22Rv1 (cell line): ENCODE data around the gene ETFB.

Source experiments
- ZFX ChIP-seq: fragments of 450-650 bp; IDR thresholded peaks from 2 replicates; pipeline ENCODE4 v1.6.1; 2017; ENCODE audit warnings: antibody characterized with exemption, borderline replicate concordance
- TF ChIP-seq, protein P1 (sequence below): fragments of 450-650 bp; IDR thresholded peaks from 2 replicates; pipeline ENCODE4 v1.5.1; 2017; ENCODE audit warnings: mild to moderate bottlenecking

- TF ChIP-seq, protein P1, sequence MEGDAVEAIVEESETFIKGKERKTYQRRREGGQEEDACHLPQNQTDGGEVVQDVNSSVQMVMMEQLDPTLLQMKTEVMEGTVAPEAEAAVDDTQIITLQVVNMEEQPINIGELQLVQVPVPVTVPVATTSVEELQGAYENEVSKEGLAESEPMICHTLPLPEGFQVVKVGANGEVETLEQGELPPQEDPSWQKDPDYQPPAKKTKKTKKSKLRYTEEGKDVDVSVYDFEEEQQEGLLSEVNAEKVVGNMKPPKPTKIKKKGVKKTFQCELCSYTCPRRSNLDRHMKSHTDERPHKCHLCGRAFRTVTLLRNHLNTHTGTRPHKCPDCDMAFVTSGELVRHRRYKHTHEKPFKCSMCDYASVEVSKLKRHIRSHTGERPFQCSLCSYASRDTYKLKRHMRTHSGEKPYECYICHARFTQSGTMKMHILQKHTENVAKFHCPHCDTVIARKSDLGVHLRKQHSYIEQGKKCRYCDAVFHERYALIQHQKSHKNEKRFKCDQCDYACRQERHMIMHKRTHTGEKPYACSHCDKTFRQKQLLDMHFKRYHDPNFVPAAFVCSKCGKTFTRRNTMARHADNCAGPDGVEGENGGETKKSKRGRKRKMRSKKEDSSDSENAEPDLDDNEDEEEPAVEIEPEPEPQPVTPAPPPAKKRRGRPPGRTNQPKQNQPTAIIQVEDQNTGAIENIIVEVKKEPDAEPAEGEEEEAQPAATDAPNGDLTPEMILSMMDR = no peak
- no peak for TF ChIP-seq ZFX
These were observed 48.2 kb downstream of the ETFB start for GRCh38 chr19:51317968-51318367.
